Measurements from ENCODE around the gene KLC1.

DNA sequence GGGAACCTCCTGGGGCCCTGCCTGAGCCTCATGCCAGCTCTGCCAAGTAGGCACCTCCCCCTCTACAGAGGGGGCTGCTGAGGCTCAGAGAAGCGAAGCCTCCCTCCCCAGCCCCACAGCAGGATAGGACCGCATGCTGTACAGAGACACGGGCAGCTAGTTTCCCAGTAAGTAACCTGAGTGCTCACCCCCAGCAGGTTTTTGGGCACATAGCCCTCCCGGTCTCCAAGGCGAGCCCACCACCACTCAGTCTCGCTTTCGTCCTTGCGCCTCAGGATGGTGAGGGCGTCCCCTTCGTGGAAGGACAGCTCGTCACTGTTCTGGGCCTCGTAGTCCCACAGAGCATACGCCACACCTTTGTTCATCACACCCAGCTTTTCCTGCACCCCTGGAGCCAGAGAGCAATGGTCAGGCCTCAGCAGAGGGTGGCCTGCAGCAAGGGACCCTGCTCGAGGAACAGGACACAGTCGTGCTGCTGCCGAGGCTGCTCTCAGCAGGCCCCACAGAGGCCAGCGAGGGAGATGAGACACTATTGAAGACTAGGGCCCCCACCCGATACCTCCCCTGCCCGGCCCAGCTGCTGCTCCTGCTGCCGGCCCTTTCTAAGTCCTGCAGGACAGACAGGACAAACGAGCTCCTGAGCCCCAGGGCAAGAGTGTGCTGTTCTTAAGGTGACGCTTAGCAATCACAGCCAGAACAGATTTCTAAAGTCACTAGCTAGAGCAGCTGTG is 107.0 kb downstream of the KLC1 start:
- TF ChIP-seq POLR2AphosphoS5 (IDR thresholded peaks at IDR 0.05; ENCODE audit: borderline replicate concordance, low read depth, low read length) = no peak
- TF ChIP-seq EZH2 (IDR thresholded peaks at IDR 0.05) = no peak
- no peak for TF ChIP-seq FOXP2 (optimal IDR thresholded peaks at IDR 0.05; ENCODE audit: control extremely low read depth, extremely low read length, insufficient read depth)

Measured in SK-N-MC (cell line).